Putamen (tissue), 1 donor: ENCODE data around the gene PZP.

ENCODE experiments used
- DNase-seq: peaks from one replicate; pipeline ENCODE4 v3.0.0-alpha.2; 2016; ENCODE audit warnings: low spot score

The PZP gene

DNA sequence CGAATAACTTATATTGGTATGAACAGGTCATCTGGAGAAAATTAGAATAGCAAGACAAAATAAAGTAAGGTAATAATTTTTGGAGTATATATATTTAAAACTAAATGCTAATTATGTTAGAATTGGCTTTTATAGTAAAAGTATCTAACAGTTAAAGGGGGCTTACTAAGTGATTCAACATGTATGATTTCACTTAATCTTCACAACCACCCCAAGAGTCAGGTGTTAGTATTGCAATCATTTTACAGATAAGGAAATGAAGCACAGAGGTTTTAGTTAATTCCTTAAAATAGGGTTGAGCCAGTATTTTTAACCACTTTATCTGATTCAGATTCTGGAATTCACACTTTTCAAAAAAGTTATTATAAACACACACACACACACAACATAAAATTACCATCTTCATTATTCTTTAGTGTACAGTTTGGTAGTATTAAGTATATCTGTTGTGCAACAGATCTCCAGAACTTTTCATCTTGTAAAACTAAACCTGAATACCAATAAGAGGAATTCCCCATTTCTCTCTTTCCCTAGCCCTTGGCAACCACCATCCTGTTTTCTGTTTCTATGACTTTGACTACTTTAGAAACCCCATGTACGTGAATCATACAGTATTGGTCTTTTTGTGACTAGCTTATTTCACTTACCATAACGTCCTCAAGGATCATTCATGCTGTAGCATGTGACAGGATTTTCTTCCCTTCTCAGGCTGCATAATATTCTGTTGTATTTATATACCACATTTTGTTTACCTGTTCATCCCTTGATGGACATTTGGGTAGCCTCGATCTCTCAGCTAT is 104.9 kb downstream of the PZP start:
- DNase-seq, result no peak

DNA sequence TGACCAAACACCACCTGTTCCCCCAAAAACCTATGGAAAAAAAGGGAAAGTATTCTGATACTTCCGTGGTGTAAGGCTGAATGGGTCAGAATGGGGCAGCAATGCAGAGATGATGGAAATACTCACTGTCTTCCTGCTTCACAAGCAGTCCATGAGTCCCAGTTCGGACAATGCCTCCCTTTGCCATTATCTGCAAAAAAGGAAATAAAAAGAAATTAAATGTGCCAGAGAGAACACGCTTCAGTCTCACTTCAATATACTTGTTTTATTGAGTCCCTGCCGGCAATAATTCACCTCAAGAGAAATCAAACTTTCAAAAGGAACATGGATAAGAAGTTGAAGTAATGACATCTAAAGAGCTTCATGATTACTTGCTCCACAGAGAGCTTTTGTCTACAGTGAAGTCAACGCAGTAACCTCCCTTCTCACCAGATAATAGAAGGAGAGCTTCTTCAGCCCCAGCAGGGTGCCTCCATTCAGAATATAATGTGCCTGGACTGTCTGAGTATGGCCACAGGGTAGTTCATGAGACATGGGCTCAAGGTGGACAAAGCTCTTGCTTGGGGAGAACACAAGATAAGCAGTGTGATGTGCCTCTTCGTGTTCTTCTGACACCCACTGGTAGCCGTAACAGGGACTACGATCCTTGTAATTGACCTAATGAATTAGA is 107.0 kb downstream of the PZP start:
- DNase-seq, result no peak

- DNase-seq, result no peak
These were observed 108.5 kb downstream of the PZP start for GRCh38 chr12:9099552-9100190.
